HG03520 (cell line): ENCODE results near the gene NTM.

Experiments used
- ATAC-seq: cut with Tn5 transposase; IDR thresholded peaks from one replicate; pipeline ENCODE4 v1.9.1; 2021; ENCODE audit warnings: mild to moderate bottlenecking, moderate library complexity; ENCODE audit not compliant: unreplicated experiment

The NTM gene

GRCh38 chr11:131925829-131926228, 555.4 kb downstream of the NTM start:
- no peak for ATAC-seq

GRCh38 chr11:131928992-131929391, 558.6 kb downstream of the NTM start:
- ATAC-seq = peak; percentile 54

- ATAC-seq = no peak
These were observed 562.3 kb downstream of the NTM start for GRCh38 chr11:131932584-131933325.

- ATAC-seq = no peak
These were observed 563.6 kb downstream of the NTM start for GRCh38 chr11:131934006-131934405.

- no peak for ATAC-seq
These were observed 567.9 kb downstream of the NTM start for GRCh38 chr11:131938351-131938751.

GRCh38 chr11:131940126-131940525, 569.7 kb downstream of the NTM start:
- no peak for ATAC-seq

GRCh38 chr11:131942878-131943277, 572.5 kb downstream of the NTM start:
- ATAC-seq = no peak

- no peak for ATAC-seq
These were observed 572.9 kb downstream of the NTM start for GRCh38 chr11:131943295-131943694.

GRCh38 chr11:131944736-131945135, 574.3 kb downstream of the NTM start:
- no peak for ATAC-seq

- no peak for ATAC-seq
These were observed 575.3 kb downstream of the NTM start for GRCh38 chr11:131945706-131946105.

- no peak for ATAC-seq
These were observed 577.1 kb downstream of the NTM start for GRCh38 chr11:131947511-131947910.

- ATAC-seq = no peak
These were observed 580.7 kb downstream of the NTM start for GRCh38 chr11:131951121-131951520.

- ATAC-seq = no peak
These were observed 583.7 kb downstream of the NTM start for GRCh38 chr11:131954146-131954545.

- no peak for ATAC-seq
These were observed 585.5 kb downstream of the NTM start for GRCh38 chr11:131955904-131956303.

GRCh38 chr11:131957201-131957600, 586.8 kb downstream of the NTM start:
- no peak for ATAC-seq

- ATAC-seq = no peak
These were observed 587.5 kb downstream of the NTM start for GRCh38 chr11:131957875-131958274.

- ATAC-seq = no peak
These were observed 592.4 kb downstream of the NTM start for GRCh38 chr11:131962818-131963217.

GRCh38 chr11:131964698-131965483, 594.5 kb downstream of the NTM start:
- ATAC-seq = no peak

GRCh38 chr11:131965504-131965903, 595.1 kb downstream of the NTM start:
- ATAC-seq = no peak

GRCh38 chr11:131966667-131967066, 596.3 kb downstream of the NTM start:
- ATAC-seq = no peak

GRCh38 chr11:131969261-131969660, 598.8 kb downstream of the NTM start:
- ATAC-seq = no peak

- ATAC-seq = no peak
These were observed 602.6 kb downstream of the NTM start for GRCh38 chr11:131973061-131973460.
